Measurements from ENCODE around the gene SRRM2.
A peak's percentile ranks its signal among the peaks of the same experiment; 100 is the strongest.

Gene SRRM2

GRCh38 chr16:2749476-2749875 lies 3.0 kb upstream of the SRRM2 start:
- no peaks in the 10 kb centered on the region for H3K79me1 ChIP-seq (ENCODE audit: low read length)
- no CpG with 5 or more reads among the region's 5 CpGs for WGBS (ENCODE audit: extremely low coverage, insufficient coverage, low lambda C conversion rate)
- peaks cover 5% of the 10 kb centered on the region for H3K4me1 ChIP-seq (ENCODE audit: control insufficient read depth, low read depth, low read length)

GRCh38 chr16:2749936-2750335 lies 2.5 kb upstream of the SRRM2 start:
- no peak overlapping the region for H2BK120ac ChIP-seq (ENCODE audit: low read depth, low read length)
- no peak overlapping the region for H2AK5ac ChIP-seq (ENCODE audit: low read length)
- H3K23ac ChIP-seq (ENCODE audit: low read length) = no peak overlapping the region
- no peak overlapping the region for H2BK5ac ChIP-seq (ENCODE audit: low read length)
- H3K27ac ChIP-seq (ENCODE audit: low read depth, low read length) = no peak overlapping the region
- no peak overlapping the region for H3K9ac ChIP-seq (ENCODE audit: low read length)
- no peak overlapping the region for H2BK15ac ChIP-seq (replicated peaks; ENCODE audit: low read depth)
- DNase-seq = no peak
- no peak overlapping the region for H3K18ac ChIP-seq (ENCODE audit: low read length)
- peaks cover 8% of the 10 kb centered on the region for H3K4me1 ChIP-seq (ENCODE audit: control insufficient read depth, low read depth, low read length)
- H3K4ac ChIP-seq (ENCODE audit: low read depth, low read length) = no peak overlapping the region
- H3K4me2 ChIP-seq (ENCODE audit: low read length) = no peak overlapping the region
- H4K5ac ChIP-seq (ENCODE audit: low read length) = no peak overlapping the region
- no CpG with 5 or more reads among the region's 6 CpGs for WGBS (ENCODE audit: extremely low coverage, insufficient coverage, low lambda C conversion rate)
- no peaks in the 10 kb centered on the region for H3K27me3 ChIP-seq (ENCODE audit: insufficient read depth, low read length, poor library complexity)
- no peak overlapping the region for H4K8ac ChIP-seq (ENCODE audit: low read depth, low read length)
- no peaks in the 10 kb centered on the region for H3K79me1 ChIP-seq (ENCODE audit: low read length)
- no peak overlapping the region for H3K56ac ChIP-seq (ENCODE audit: low read length)
- H3K4me3 ChIP-seq (ENCODE audit: low read length) = no peak overlapping the region
- H3K79me2 ChIP-seq (ENCODE audit: control insufficient read depth, insufficient read depth, low read length) = peaks cover 20% of the 10 kb centered on the region
- no peaks in the 10 kb centered on the region for H3K36me3 ChIP-seq (ENCODE audit: control insufficient read depth, insufficient read depth, low read length)

More at GRCh38 chr16:2749476-2749875, 3.0 kb upstream of the SRRM2 start:
- no peak overlapping the region for H2AK5ac ChIP-seq (ENCODE audit: low read length)
- H3K27me3 ChIP-seq (ENCODE audit: insufficient read depth, low read length, poor library complexity) = no peaks in the 10 kb centered on the region
- no peak overlapping the region for H2BK15ac ChIP-seq (replicated peaks; ENCODE audit: low read depth)
- no peak overlapping the region for H3K4me2 ChIP-seq (ENCODE audit: low read length)
- H3K56ac ChIP-seq (ENCODE audit: low read length) = no peak overlapping the region
- no peak overlapping the region for H3K4ac ChIP-seq (ENCODE audit: low read depth, low read length)
- H4K5ac ChIP-seq (ENCODE audit: low read length) = no peak overlapping the region
- H3K4me3 ChIP-seq (ENCODE audit: low read length) = no peak overlapping the region
- H3K36me3 ChIP-seq (ENCODE audit: control insufficient read depth, insufficient read depth, low read length) = no peaks in the 10 kb centered on the region
- no peak overlapping the region for H3K27ac ChIP-seq (ENCODE audit: low read depth, low read length)
- H3K9ac ChIP-seq (ENCODE audit: low read length) = no peak overlapping the region
- H3K23ac ChIP-seq (ENCODE audit: low read length) = no peak overlapping the region
- no peak overlapping the region for H3K18ac ChIP-seq (ENCODE audit: low read length)
- H2BK120ac ChIP-seq (ENCODE audit: low read depth, low read length) = no peak overlapping the region
- no peak overlapping the region for H2BK5ac ChIP-seq (ENCODE audit: low read length)
- H3K79me2 ChIP-seq (ENCODE audit: control insufficient read depth, insufficient read depth, low read length) = peaks cover 16% of the 10 kb centered on the region
- no peak overlapping the region for H4K8ac ChIP-seq (ENCODE audit: low read depth, low read length)
- DNase-seq = no peak

- Histone ChIP-seq H2BK5ac (ENCODE audit: low read length) (peak overlapping the region; percentile 27), H3K4me2 (ENCODE audit: low read length) (peak overlapping the region; percentile 74), H3K56ac (ENCODE audit: low read length) (peak overlapping the region; percentile 91), H3K4ac (ENCODE audit: low read depth, low read length) (peak overlapping the region; percentile 89), H3K4me3 (ENCODE audit: low read length) (peak overlapping the region; percentile 41), H3K27me3 (ENCODE audit: insufficient read depth, low read length, poor library complexity) (no peaks in the 10 kb centered on the region), H3K9ac (ENCODE audit: low read length) (peak overlapping the region; percentile 100), H2BK15ac (replicated peaks; ENCODE audit: low read depth) (no peak overlapping the region), H3K79me2 (ENCODE audit: control insufficient read depth, insufficient read depth, low read length) (peaks cover 37% of the 10 kb centered on the region), H4K5ac (ENCODE audit: low read length) (peak overlapping the region; percentile 99), H2AK5ac (ENCODE audit: low read length) (peak overlapping the region; percentile 98), H4K8ac (ENCODE audit: low read depth, low read length) (peak overlapping the region; percentile 90), H3K27ac (ENCODE audit: low read depth, low read length) (peak overlapping the region; percentile 100), H2BK120ac (ENCODE audit: low read depth, low read length) (peak overlapping the region; percentile 23), H3K18ac (ENCODE audit: low read length) (peak overlapping the region; percentile 63), H3K23ac (ENCODE audit: low read length) (no peak overlapping the region), H3K4me1 (ENCODE audit: control insufficient read depth, low read depth, low read length) (peaks cover 11% of the 10 kb centered on the region), H3K36me3 (ENCODE audit: control insufficient read depth, insufficient read depth, low read length) (peaks cover 2% of the 10 kb centered on the region), H3K79me1 (ENCODE audit: low read length) (no peaks in the 10 kb centered on the region)
- WGBS (ENCODE audit: extremely low coverage, insufficient coverage, low lambda C conversion rate) = no CpG with 5 or more reads among the region's 23 CpGs
- DNase-seq = peak; percentile 88
These were observed 832 bp upstream of the SRRM2 start for GRCh38 chr16:2751577-2752034.

GRCh38 chr16:2752850-2753732 lies 653 bp downstream of the SRRM2 start:
- H2BK15ac ChIP-seq (replicated peaks; ENCODE audit: low read depth) = no peak overlapping the region
- peak overlapping the region; percentile 89 for H3K4me3 ChIP-seq (ENCODE audit: low read length)
- H2BK5ac ChIP-seq (ENCODE audit: low read length) = peak overlapping the region; percentile 58
- H3K79me2 ChIP-seq (ENCODE audit: control insufficient read depth, insufficient read depth, low read length) = peaks cover 52% of the 10 kb centered on the region
- H3K27ac ChIP-seq (ENCODE audit: low read depth, low read length) = peak overlapping the region; percentile 100
- H3K4ac ChIP-seq (ENCODE audit: low read depth, low read length) = peak overlapping the region; percentile 89
- no peak overlapping the region for H4K5ac ChIP-seq (ENCODE audit: low read length)
- peaks cover 8% of the 10 kb centered on the region for H3K36me3 ChIP-seq (ENCODE audit: control insufficient read depth, insufficient read depth, low read length)
- WGBS (ENCODE audit: extremely low coverage, insufficient coverage, low lambda C conversion rate) = no CpG with 5 or more reads among the region's 82 CpGs
- H3K23ac ChIP-seq (ENCODE audit: low read length) = peak overlapping the region; percentile 3
- H3K18ac ChIP-seq (ENCODE audit: low read length) = peak overlapping the region; percentile 97
- peak overlapping the region; percentile 47 for H2BK120ac ChIP-seq (ENCODE audit: low read depth, low read length)
- H3K4me2 ChIP-seq (ENCODE audit: low read length) = peak overlapping the region; percentile 83
- H4K8ac ChIP-seq (ENCODE audit: low read depth, low read length) = peak overlapping the region; percentile 77
- H2AK5ac ChIP-seq (ENCODE audit: low read length) = peak overlapping the region; percentile 30
- peak overlapping the region; percentile 100 for H3K9ac ChIP-seq (ENCODE audit: low read length)
- peak overlapping the region; percentile 100 for H3K56ac ChIP-seq (ENCODE audit: low read length)
- H3K4me1 ChIP-seq (ENCODE audit: control insufficient read depth, low read depth, low read length) = peaks cover 11% of the 10 kb centered on the region
- no peaks in the 10 kb centered on the region for H3K27me3 ChIP-seq (ENCODE audit: insufficient read depth, low read length, poor library complexity)
- peaks cover 8% of the 10 kb centered on the region for H3K79me1 ChIP-seq (ENCODE audit: low read length)
- peak; percentile 88 for DNase-seq

- H2BK15ac ChIP-seq (replicated peaks; ENCODE audit: low read depth) = no peak overlapping the region
- H3K56ac ChIP-seq (ENCODE audit: low read length) = peak overlapping the region; percentile 100
- no CpG with 5 or more reads among the region's 7 CpGs for WGBS (ENCODE audit: extremely low coverage, insufficient coverage, low lambda C conversion rate)
- peaks cover 57% of the 10 kb centered on the region for H3K79me2 ChIP-seq (ENCODE audit: control insufficient read depth, insufficient read depth, low read length)
- no peaks in the 10 kb centered on the region for H3K27me3 ChIP-seq (ENCODE audit: insufficient read depth, low read length, poor library complexity)
- H3K36me3 ChIP-seq (ENCODE audit: control insufficient read depth, insufficient read depth, low read length) = peaks cover 11% of the 10 kb centered on the region
- H3K18ac ChIP-seq (ENCODE audit: low read length) = no peak overlapping the region
- peak overlapping the region; percentile 58 for H2BK5ac ChIP-seq (ENCODE audit: low read length)
- H3K4ac ChIP-seq (ENCODE audit: low read depth, low read length) = no peak overlapping the region
- no peak for DNase-seq
- H4K8ac ChIP-seq (ENCODE audit: low read depth, low read length) = no peak overlapping the region
- peak overlapping the region; percentile 100 for H3K27ac ChIP-seq (ENCODE audit: low read depth, low read length)
- peak overlapping the region; percentile 3 for H3K23ac ChIP-seq (ENCODE audit: low read length)
- H3K79me1 ChIP-seq (ENCODE audit: low read length) = peaks cover 10% of the 10 kb centered on the region
- H3K4me1 ChIP-seq (ENCODE audit: control insufficient read depth, low read depth, low read length) = peaks cover 11% of the 10 kb centered on the region
- peak overlapping the region; percentile 83 for H3K4me2 ChIP-seq (ENCODE audit: low read length)
- no peak overlapping the region for H4K5ac ChIP-seq (ENCODE audit: low read length)
- peak overlapping the region; percentile 100 for H3K9ac ChIP-seq (ENCODE audit: low read length)
- H2BK120ac ChIP-seq (ENCODE audit: low read depth, low read length) = no peak overlapping the region
- no peak overlapping the region for H2AK5ac ChIP-seq (ENCODE audit: low read length)
- peak overlapping the region; percentile 89 for H3K4me3 ChIP-seq (ENCODE audit: low read length)
These were observed 1.2 kb downstream of the SRRM2 start for GRCh38 chr16:2753733-2754020.
